B cell (primary cell): ENCODE data around the gene NMNAT3. TPM values are rescaled to one million over a fixed set of nuclear protein-coding genes. Genes with fewer than 3 reads are reported as not detected.

ENCODE experiments used
- ATAC-seq: fragments of 200-7000 bp; cut with Tn5 transposase; one replicate; pipeline ENCODE4 v1.10.0; 2021; ENCODE audit warnings: low read depth, mild to moderate bottlenecking, moderate number of reproducible peaks, moderate library complexity
- CTCF ChIA-PET: fragments of 350-600 bp; sonication (Branson Sonifier 250); formaldehyde crosslinking; loops from one replicate; lab custom pipeline; 2021; ENCODE audit warnings: antibody characterized with exemption, inconsistent platforms; lab: Charles Lee
- POLR2A ChIA-PET: fragments of 350-600 bp; sonication (Branson Sonifier 250); formaldehyde crosslinking; loops from one replicate; lab custom pipeline; 2021; ENCODE audit warnings: antibody characterized with exemption; lab: Charles Lee
- DNase-seq: peaks from one replicate; pipeline ENCODE4 v3.0.0; 2013
- H2AFZ ChIP-seq: 2 replicates; pipeline ENCODE4 v1.6.1; 2012; ENCODE audit warnings: mild to moderate bottlenecking, low read depth, low read length; ENCODE audit not compliant: insufficient read depth, poor library complexity, severe bottlenecking
- H3K27ac ChIP-seq, 2 donors: 1 replicate in 1 of 2; 2 replicates in 1 of 2; pipeline ENCODE4 v1.5.1; 2012 to 2013; ENCODE audit warnings: low read length in 2 of 2, mild to moderate bottlenecking in 2 of 2, moderate library complexity in 1 of 2
- H3K27me3 ChIP-seq, 4 experiments: fragments of 200-600 bp in 1 of 4; sonication (generic) in 1 of 4; replicated peaks in 1 of 4; 1 replicate in 2 of 4; 2 replicates in 2 of 4; pipeline versions ENCODE4 v1.6.1 to v1.7.0; 2013 to 2016; ENCODE audit warnings: low read length in 3 of 4, mild to moderate bottlenecking in 2 of 4, mixed read lengths in 1 of 4, moderate library complexity in 1 of 4; ENCODE audit not compliant: insufficient read depth in 4 of 4, control insufficient read depth in 3 of 4; ENCODE audit errors: control extremely low read depth in 1 of 4
- H3K36me3 ChIP-seq, 2 experiments: replicated peaks in 1 of 2; 1 replicate in 1 of 2; 2 replicates in 1 of 2; pipeline versions ENCODE4 v1.6.1 to v1.7.1; 2013; ENCODE audit warnings: low read length in 1 of 2; ENCODE audit not compliant: insufficient read depth in 2 of 2, control insufficient read depth in 1 of 2; ENCODE audit errors: control extremely low read depth in 1 of 2, extremely low read depth in 1 of 2
- H3K4me1 ChIP-seq, 2 donors: fragments of 200-600 bp in 1 of 2; sonication (generic) in 1 of 2; 1 replicate in 1 of 2; 2 replicates in 1 of 2; pipeline versions ENCODE4 v1.5.1 to v1.6.1; 2013 to 2017; ENCODE audit warnings: low read length in 2 of 2; ENCODE audit not compliant: control insufficient read depth in 2 of 2, insufficient read depth in 2 of 2
- H3K4me2 ChIP-seq: replicated peaks from 2 replicates; pipeline ENCODE3; 2012; ENCODE audit warnings: mild to moderate bottlenecking, low read depth, low read length; ENCODE audit not compliant: poor library complexity, severe bottlenecking
- H3K4me3 ChIP-seq, 5 experiments: fragments of 200-600 bp in 1 of 5; sonication (generic) in 1 of 5; 1 replicate in 3 of 5; 2 replicates in 2 of 5; pipeline versions ENCODE4 v1.5.1 to v1.7.0; 2011 to 2016; ENCODE audit warnings: low read length in 4 of 5, mild to moderate bottlenecking in 4 of 5, low read depth in 2 of 5, control low read depth in 1 of 5, moderate library complexity in 1 of 5; ENCODE audit not compliant: insufficient read depth in 1 of 5; ENCODE audit errors: control extremely low read depth in 1 of 5, extremely low read depth in 1 of 5
- H3K79me2 ChIP-seq: fragments of 200-600 bp; sonication (generic); one replicate; pipeline ENCODE4 v1.6.0; 2016; ENCODE audit warnings: low read length; ENCODE audit not compliant: control insufficient read depth, insufficient read depth
- H3K9ac ChIP-seq: fragments of 200-600 bp; sonication (generic); 2 replicates; pipeline ENCODE4 v1.6.1; 2017; ENCODE audit warnings: mild to moderate bottlenecking, low read length, moderate library complexity
- H3K9me3 ChIP-seq, 3 donors: one replicate each; pipeline versions ENCODE4 v1.6.1 to v1.7.1; 2013; ENCODE audit warnings: low read length in 2 of 3; ENCODE audit not compliant: control insufficient read depth in 2 of 3, insufficient read depth in 1 of 3; ENCODE audit errors: control extremely low read depth in 1 of 3
- H4K20me1 ChIP-seq: 2 replicates; pipeline ENCODE4 v1.6.0; 2012; ENCODE audit warnings: mild to moderate bottlenecking, low read length; ENCODE audit not compliant: insufficient read depth, control insufficient read depth, poor library complexity, severe bottlenecking
- H3K27ac Mint-ChIP-seq: one replicate; pipeline ENCODE4 v1.8.0; 2021; ENCODE audit warnings: mixed read lengths
- H3K27me3 Mint-ChIP-seq: one replicate; pipeline ENCODE4 v1.8.0; 2021; ENCODE audit warnings: mixed read lengths
- H3K4me1 Mint-ChIP-seq: one replicate; pipeline ENCODE4 v1.8.0; 2021; ENCODE audit warnings: mixed read lengths
- H3K4me3 Mint-ChIP-seq: one replicate; pipeline ENCODE4 v1.8.0; 2021; ENCODE audit warnings: mixed read lengths
- H3K9me3 Mint-ChIP-seq: one replicate; pipeline ENCODE4 v1.8.0; 2022; ENCODE audit warnings: mixed read lengths; ENCODE audit not compliant: insufficient read depth
- CTCF ChIP-seq: fragments of 200-600 bp; IDR thresholded peaks from one replicate; pipeline ENCODE4 v1.8.0; 2022; ENCODE audit warnings: antibody characterized with exemption, mild to moderate bottlenecking
- EZH2 ChIP-seq: IDR thresholded peaks from 2 replicates; pipeline ENCODE4 v1.6.1; 2012; ENCODE audit warnings: borderline replicate concordance, low read depth, mild to moderate bottlenecking, moderate library complexity, low read length; ENCODE audit not compliant: insufficient read depth, poor library complexity, severe bottlenecking
- WGBS: methylation state at CpG from one replicate; pipeline ENCODE4 v1.1.5; 2013; ENCODE audit warnings: missing lambda C conversion rate; ENCODE audit not compliant: insufficient coverage; 5-methylcytosine and 5-hydroxymethylcytosine counted together
- intact Hi-C: fragments of 100-400 bp; cut with micrococcal nuclease; formaldehyde crosslinking; loops from one replicate; pipeline ENCODE4 v1.10.0; 2022
- polyA plus RNA-seq: library from polyadenylated mRNA; depleted of rRNA; stranded (reverse); fragments of >200 nt; gene quantifications from 2 replicates; pipeline ENCODE4 v1.2.3, GENCODE V29; 2012
- total RNA-seq, 2 donors: library from RNA; stranded (reverse); fragments of 120-200 nt in 1 of 2; gene quantifications; 1 replicate in 1 of 2; 2 replicates in 1 of 2; pipeline versions ENCODE4 v1.2.3 to v1.2.4, GENCODE V29; 2013 to 2022

Gene NMNAT3
- total and polyA plus RNA-seq, 2 donors (not counting 1 experiment from before 2014, with no cell fraction given) = 1.9 to 3.3 TPM

GRCh38 chr3:139654637-139655365 is 23.0 kb downstream of the NMNAT3 start:
- H3K4me3 ChIP-seq = no peak overlapping the region
- intact Hi-C loops = no loop called here
- no peaks in the 10 kb centered on the region for H3K36me3 ChIP-seq
- H3K4me1 ChIP-seq = no peaks in the 10 kb centered on the region
- H3K4me2 ChIP-seq = no peak overlapping the region
- no peak overlapping the region for H3K27ac ChIP-seq
- DNase-seq (no peak), ATAC-seq (no peak)
- Mint-ChIP-seq H3K4me3 (no peak overlapping the region), H3K9me3 (no peaks in the 10 kb centered on the region), H3K27me3 (no peaks in the 10 kb centered on the region), H3K27ac (no peak overlapping the region), H3K4me1 (no peaks in the 10 kb centered on the region)
- no peak overlapping the region for H2AFZ ChIP-seq
- no peaks in the 10 kb centered on the region for H3K27me3 ChIP-seq
- no peaks in the 10 kb centered on the region for H3K9me3 ChIP-seq
- H3K79me2 ChIP-seq = no peaks in the 10 kb centered on the region
- H4K20me1 ChIP-seq = no peaks in the 10 kb centered on the region
- whole genome bisulfite sequencing = 90% methylated on average over 6 of the region's 6 CpGs
- POLR2A ChIA-PET = no interaction called here
- CTCF ChIA-PET = no interaction called here
- no peak overlapping the region for H3K9ac ChIP-seq
- TF ChIP-seq EZH2 = no peak

- Histone ChIP-seq H3K4me2 (no peak overlapping the region), H3K79me2 (no peaks in the 10 kb centered on the region), H2AFZ (no peak overlapping the region), H3K9ac (no peak overlapping the region), H4K20me1 (no peaks in the 10 kb centered on the region), H3K4me1 (no peaks in the 10 kb centered on the region), H3K27ac (no peak overlapping the region), H3K9me3 (no peaks in the 10 kb centered on the region), H3K36me3 (no peaks in the 10 kb centered on the region), H3K4me3 (no peak overlapping the region), H3K27me3 (no peaks in the 10 kb centered on the region)
- intact Hi-C loops = no loop called here
- no peaks in the 10 kb centered on the region for H3K9me3 Mint-ChIP-seq
- WGBS = 92% methylated on average over 9 of the region's 9 CpGs
- no peak overlapping the region for H3K27ac Mint-ChIP-seq
- DNase-seq (no peak), ATAC-seq (no peak)
- no peak overlapping the region for H3K4me3 Mint-ChIP-seq
- POLR2A ChIA-PET = no interaction called here
- no peaks in the 10 kb centered on the region for H3K4me1 Mint-ChIP-seq
- TF ChIP-seq CTCF = no peak
- no peak for TF ChIP-seq EZH2
- CTCF ChIA-PET = interaction anchor here (1.0 kb wide), 1 partner anchor 9 kb away, joined by 6 read pairs; no protein-coding TSS in a partner anchor
- no peaks in the 10 kb centered on the region for H3K27me3 Mint-ChIP-seq
These were observed 24.2 kb downstream of the NMNAT3 start for GRCh38 chr3:139653582-139653981.
